Activated CD4-positive, alpha-beta T cell treated with anti-CD3 and anti-CD28 coated beads, Interleukin-2, amount 10 ng/mL, durations not matched to agents 7 days and 5 days (primary cell): ENCODE results near the gene KLHL36. TPM values are rescaled to one million over a fixed set of nuclear protein-coding genes. Genes with fewer than 3 reads are reported as not detected.
"Not testable (repeated sequence)": the region's sequence is repeated elsewhere in the genome, so short reads cannot be mapped to it uniquely, and the experiment has no call there.

Experiments used
- CTCF ChIA-PET: fragments of 350-600 bp; sonication (Branson Sonifier 250); formaldehyde crosslinking; loops from one replicate; lab custom pipeline; 2021; ENCODE audit warnings: antibody characterized with exemption; lab: Charles Lee
- POLR2A ChIA-PET: fragments of 350-600 bp; sonication (Branson Sonifier 250); formaldehyde crosslinking; loops from one replicate; lab custom pipeline; 2021; ENCODE audit warnings: antibody characterized with exemption; lab: Charles Lee
- DNase-seq: peaks from one replicate; pipeline ENCODE4 v3.0.0-alpha.2; 2020
- H3K27ac Mint-ChIP-seq: one replicate; pipeline ENCODE4 v1.8.0; 2021; ENCODE audit warnings: mild to moderate bottlenecking, moderate library complexity, mixed read lengths
- H3K27me3 Mint-ChIP-seq: one replicate; pipeline ENCODE4 v1.8.0; 2021; ENCODE audit warnings: mixed read lengths
- H3K36me3 Mint-ChIP-seq: one replicate; pipeline ENCODE4 v1.8.0; 2021; ENCODE audit warnings: low read depth, mixed read lengths
- H3K4me1 Mint-ChIP-seq: one replicate; pipeline ENCODE4 v1.8.0; 2021; ENCODE audit warnings: mixed read lengths
- H3K4me3 Mint-ChIP-seq: one replicate; pipeline ENCODE4 v1.8.0; 2021; ENCODE audit warnings: mild to moderate bottlenecking, moderate library complexity, mixed read lengths
- H3K9me3 Mint-ChIP-seq: one replicate; pipeline ENCODE4 v1.8.0; 2021; ENCODE audit warnings: mixed read lengths
- total RNA-seq, 2 experiments: library from RNA; stranded (reverse); gene quantifications; one replicate each; pipeline ENCODE4 v1.2.3, GENCODE V29; 2021

Gene KLHL36
- total RNA-seq, 2 experiments from 2014 or later = 37.5 to 46.2 TPM

GRCh38 chr16:84680843-84681629, 32.7 kb downstream of the KLHL36 start:
- H3K36me3 Mint-ChIP-seq = no peaks in the 10 kb centered on the region
- ChIA-PET POLR2A (interaction anchor here (0.5 kb wide), 1 partner anchor 29 kb away, joined by 4 read pairs; no protein-coding TSS in a partner anchor), CTCF (interaction anchor here (1.2 to 2.2 kb wide), 3 partner anchors 8 to 58 kb away, joined by 5 to 7 read pairs (median 5); no protein-coding TSS in a partner anchor)
- no peaks in the 10 kb centered on the region for H3K9me3 Mint-ChIP-seq
- DNase-seq = no peak
- no peaks in the 10 kb centered on the region for H3K4me1 Mint-ChIP-seq
- peaks cover 26% of the 10 kb centered on the region for H3K27me3 Mint-ChIP-seq
- no peak overlapping the region for H3K27ac Mint-ChIP-seq
- no peak overlapping the region for H3K4me3 Mint-ChIP-seq

DNA sequence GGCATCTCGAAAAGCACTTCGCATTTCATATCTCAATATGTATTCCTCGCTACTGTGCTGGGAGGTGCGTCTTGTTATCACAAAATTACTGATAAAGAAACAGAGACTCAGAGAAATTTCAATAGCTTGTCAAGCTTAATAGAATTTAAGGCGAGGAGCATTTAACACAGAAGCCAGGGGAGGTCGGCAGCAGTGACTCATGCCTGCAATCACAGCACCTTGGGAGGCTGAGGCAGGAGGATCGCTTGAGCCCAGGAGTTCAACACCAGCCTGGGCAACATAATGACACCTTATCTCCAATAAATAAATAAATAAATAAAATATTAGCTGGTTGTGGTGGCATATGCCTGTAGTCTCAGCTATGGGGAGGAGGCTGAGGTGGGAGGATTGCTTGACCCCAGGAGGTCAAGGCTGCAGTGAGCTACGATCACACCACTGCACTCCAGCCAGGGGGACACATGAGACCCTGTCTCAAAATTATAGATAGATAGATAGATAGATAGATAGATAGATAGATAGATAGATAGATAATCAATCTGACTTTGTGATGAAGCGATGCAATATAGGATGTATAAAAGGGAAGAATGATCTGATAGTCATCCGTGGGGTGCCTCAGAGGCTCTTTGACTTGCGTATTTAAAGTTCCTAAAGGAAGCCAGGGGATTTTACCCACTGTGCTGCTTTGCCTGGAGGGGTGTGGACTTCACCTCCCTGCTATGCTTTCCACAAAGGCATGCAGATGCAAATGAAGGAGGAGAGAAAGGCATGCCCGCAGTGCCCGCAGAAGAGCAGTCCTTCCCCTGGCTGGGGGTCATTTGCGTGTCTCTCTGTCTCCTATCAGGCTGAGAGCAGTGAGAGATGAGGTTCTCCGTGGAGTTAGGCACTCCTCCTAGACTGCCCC, 35.6 kb downstream of the KLHL36 start:
- ChIA-PET POLR2A (no interaction called here), CTCF (interaction anchor here (1.4 kb wide), 1 partner anchor 11 kb away, joined by 5 read pairs; no protein-coding TSS in a partner anchor)
- Mint-ChIP-seq H3K4me3 (no peak overlapping the region), H3K4me1 (peaks cover 8% of the 10 kb centered on the region), H3K27ac (no peak overlapping the region), H3K36me3 (no peaks in the 10 kb centered on the region), H3K9me3 (peaks cover 4% of the 10 kb centered on the region), H3K27me3 (peaks cover 23% of the 10 kb centered on the region)
- DNase-seq = no peak

- Mint-ChIP-seq H3K36me3 (no peaks in the 10 kb centered on the region), H3K4me3 (no peak overlapping the region), H3K9me3 (peaks cover 4% of the 10 kb centered on the region), H3K27me3 (peaks cover 26% of the 10 kb centered on the region), H3K27ac (no peak overlapping the region), H3K4me1 (peaks cover 8% of the 10 kb centered on the region)
- POLR2A ChIA-PET = no interaction called here
- no peak for DNase-seq
- CTCF ChIA-PET = interaction anchor here (1.4 to 2.3 kb wide), 2 partner anchors 11 to 12 kb away, joined by 5 to 21 read pairs; no protein-coding TSS in a partner anchor
These were observed 36.3 kb downstream of the KLHL36 start for GRCh38 chr16:84684592-84684965.

DNA sequence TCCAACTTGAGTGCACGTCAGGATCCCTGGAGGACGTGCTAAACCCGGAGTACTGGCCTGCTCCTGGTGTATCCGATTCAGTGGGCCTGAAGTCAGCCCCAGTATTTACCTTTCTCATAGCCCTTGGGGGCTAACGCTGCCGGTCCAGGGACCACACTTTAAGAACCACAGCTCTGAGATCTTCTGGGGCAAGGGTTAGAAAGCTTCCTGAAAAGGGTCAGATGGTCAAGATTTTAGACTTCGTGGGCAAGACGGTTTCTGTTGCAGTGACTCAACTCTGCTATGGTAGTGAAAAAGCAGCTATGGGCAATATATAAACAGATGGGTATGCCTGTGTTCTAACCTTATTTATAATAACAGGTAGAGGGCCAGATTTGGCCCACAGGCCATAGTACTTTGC, 36.9 kb downstream of the KLHL36 start:
- Mint-ChIP-seq H3K27ac (no peak overlapping the region), H3K4me3 (no peak overlapping the region), H3K27me3 (peaks cover 26% of the 10 kb centered on the region), H3K9me3 (peaks cover 4% of the 10 kb centered on the region), H3K36me3 (no peaks in the 10 kb centered on the region), H3K4me1 (peaks cover 8% of the 10 kb centered on the region)
- POLR2A ChIA-PET = no interaction called here
- CTCF ChIA-PET = interaction anchor here (0.9 to 2.3 kb wide), 4 partner anchors 10 to 267 kb away, joined by 3 to 21 read pairs (median 5); no protein-coding TSS in a partner anchor
- DNase-seq = no peak

DNA sequence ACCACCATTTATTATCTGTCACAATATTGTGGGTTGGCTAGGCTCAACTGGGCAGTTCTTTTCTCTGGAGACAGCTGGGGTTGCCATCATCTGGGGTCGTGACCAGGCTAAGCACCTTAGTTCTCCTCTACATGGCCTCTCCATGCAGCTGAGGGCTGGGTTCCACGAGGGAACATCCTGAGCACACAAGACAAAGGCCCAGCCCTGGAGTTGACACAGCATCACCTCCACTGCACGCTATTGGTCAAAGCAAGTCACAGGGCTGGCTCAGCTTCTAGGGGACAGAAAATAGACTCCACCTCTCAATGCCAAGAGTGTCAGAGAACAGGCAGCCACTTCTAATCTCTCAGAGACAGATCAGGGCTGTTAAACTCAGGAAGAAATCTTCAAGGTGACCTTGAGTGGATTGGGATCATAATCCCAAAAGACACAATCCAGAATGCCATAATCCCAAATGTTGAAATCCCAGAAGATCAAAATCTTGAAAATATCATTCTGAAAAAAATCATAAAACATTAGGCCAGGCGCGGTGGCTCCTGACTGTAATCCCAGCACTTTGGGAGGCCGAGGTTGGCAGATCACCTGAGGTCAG, 38.5 kb downstream of the KLHL36 start:
- no peak for DNase-seq
- peaks cover 18% of the 10 kb centered on the region for H3K27me3 Mint-ChIP-seq
- no peak overlapping the region for H3K27ac Mint-ChIP-seq
- no peak overlapping the region for H3K4me3 Mint-ChIP-seq
- H3K4me1 Mint-ChIP-seq = peaks cover 8% of the 10 kb centered on the region
- CTCF ChIA-PET = interaction anchor here (0.6 to 2.3 kb wide), 4 partner anchors 11 to 78 kb away, joined by 3 to 21 read pairs (median 4); no protein-coding TSS in a partner anchor
- POLR2A ChIA-PET = no interaction called here
- H3K9me3 Mint-ChIP-seq = peaks cover 4% of the 10 kb centered on the region
- no peaks in the 10 kb centered on the region for H3K36me3 Mint-ChIP-seq

DNA sequence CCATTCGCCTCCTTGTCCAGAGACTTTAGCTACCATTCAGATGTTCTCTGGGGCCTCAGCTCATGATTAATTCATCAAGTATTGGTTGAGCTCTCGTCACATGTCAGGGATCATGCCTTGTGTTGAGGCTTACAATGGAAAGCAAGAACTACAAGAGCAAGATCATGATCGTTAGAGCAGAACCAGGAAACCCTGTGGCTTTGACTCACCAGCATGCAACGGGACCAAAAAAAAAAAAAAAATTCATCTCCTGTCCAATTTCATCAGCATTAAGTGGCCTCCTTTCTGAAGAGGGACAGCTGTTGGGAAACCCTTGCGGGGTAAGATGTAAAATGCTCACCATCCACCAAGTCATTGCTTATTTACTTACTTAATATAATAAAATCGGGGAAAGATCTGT, 39.4 kb downstream of the KLHL36 start:
- Mint-ChIP-seq H3K27me3 (peaks cover 18% of the 10 kb centered on the region), H3K4me1 (peaks cover 12% of the 10 kb centered on the region), H3K36me3 (no peaks in the 10 kb centered on the region), H3K9me3 (peaks cover 4% of the 10 kb centered on the region), H3K4me3 (no peak overlapping the region), H3K27ac (no peak overlapping the region)
- ChIA-PET CTCF (interaction anchor here (0.6 kb wide), 1 partner anchor 77 kb away, joined by 3 read pairs; no protein-coding TSS in a partner anchor), POLR2A (no interaction called here)
- no peak for DNase-seq

DNA sequence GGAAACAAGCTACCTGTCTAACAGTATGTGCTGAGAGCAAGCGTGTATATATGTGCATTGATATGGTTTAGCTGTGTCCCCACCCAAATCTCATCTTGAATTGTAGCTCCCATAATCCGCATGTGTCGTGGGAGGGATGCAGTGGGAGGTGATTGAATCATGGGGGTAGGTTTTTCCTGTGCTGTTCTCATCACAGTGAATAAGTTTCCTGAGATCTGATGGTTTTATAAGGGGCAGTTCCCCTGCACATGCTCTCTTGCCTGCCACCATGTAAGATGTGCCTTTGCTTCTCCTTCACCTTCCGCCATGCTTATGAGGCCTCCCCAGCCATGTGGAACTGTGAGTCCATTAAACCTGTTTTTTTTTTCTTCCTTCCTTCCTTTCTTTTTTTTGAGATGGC, 39.9 kb downstream of the KLHL36 start:
- H3K27ac Mint-ChIP-seq, H3K4me3 Mint-ChIP-seq, POLR2A ChIA-PET, CTCF ChIA-PET, H3K36me3 Mint-ChIP-seq, H3K9me3 Mint-ChIP-seq, DNase-seq: not testable (repeated sequence)
- Mint-ChIP-seq H3K27me3 (peaks cover 18% of the 10 kb centered on the region), H3K4me1 (peaks cover 14% of the 10 kb centered on the region)

DNA sequence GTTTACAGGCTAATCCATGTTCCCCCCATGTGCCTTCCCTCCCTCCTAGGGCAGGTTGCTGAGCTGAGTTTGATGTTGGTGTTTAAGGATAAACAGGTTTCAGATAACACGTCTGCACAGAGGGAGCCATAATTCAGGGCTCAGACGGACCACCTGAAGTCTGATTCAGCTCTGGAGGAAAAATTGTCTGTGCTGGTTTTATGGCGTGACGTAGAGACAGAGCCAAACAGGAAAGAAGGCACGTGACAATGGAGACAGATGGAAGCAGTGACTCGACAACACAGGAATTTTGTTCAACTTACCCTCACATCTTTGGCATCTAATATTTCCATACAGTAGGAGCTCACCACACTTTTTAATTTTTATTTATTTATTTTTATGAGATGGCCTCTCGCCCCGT, 40.8 kb downstream of the KLHL36 start:
- Mint-ChIP-seq H3K4me3 (no peak overlapping the region), H3K4me1 (peaks cover 14% of the 10 kb centered on the region), H3K27ac (no peak overlapping the region), H3K9me3 (peaks cover 4% of the 10 kb centered on the region), H3K27me3 (peaks cover 16% of the 10 kb centered on the region), H3K36me3 (no peaks in the 10 kb centered on the region)
- POLR2A ChIA-PET = no interaction called here
- CTCF ChIA-PET = interaction anchor here (1.3 to 1.6 kb wide), 2 partner anchors 17 to 37 kb away, joined by 4 to 5 read pairs; no protein-coding TSS in a partner anchor
- no peak for DNase-seq

GRCh38 chr16:84690088-84690819, 41.9 kb downstream of the KLHL36 start:
- CTCF ChIA-PET = interaction anchor here (0.5 to 1.6 kb wide), 6 partner anchors 11 to 143 kb away, joined by 3 to 5 read pairs (median 3); no protein-coding TSS in a partner anchor
- no peak for DNase-seq
- H3K27ac Mint-ChIP-seq = no peak overlapping the region

DNA sequence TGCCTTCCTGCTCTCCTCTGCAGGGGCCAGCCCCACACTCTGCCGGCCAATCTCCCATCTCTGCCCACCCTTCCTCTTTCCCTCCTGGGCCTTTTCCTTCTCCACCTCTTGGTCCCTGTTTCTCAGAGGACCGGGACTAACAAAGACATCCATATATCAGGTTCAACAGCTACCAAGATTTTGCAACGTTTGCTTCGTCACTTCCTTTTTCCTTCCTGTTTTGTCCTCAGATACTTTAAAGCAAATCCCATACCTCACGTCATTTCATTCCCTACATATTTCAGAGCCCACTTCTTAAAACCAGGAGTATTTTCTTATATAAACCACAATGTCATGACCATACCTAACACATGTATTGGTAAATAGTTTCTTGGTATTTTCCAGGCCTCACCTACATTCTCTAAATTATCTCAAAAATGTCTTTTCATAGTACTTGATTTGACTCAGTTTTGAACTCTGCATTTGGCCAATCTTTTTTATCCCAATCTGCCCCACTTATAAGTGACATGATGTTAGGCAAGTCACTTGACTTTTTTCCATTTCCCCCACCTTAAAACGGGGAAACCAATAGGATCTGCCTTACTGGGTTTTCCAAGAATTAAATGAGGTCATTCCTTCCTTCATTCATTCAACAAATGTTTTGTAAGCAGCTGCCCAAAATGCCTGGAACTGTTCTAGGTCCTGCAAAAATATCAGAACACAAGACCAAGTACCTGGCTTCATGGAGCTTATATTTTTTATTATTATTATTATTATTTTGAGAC, 44.3 kb downstream of the KLHL36 start:
- Mint-ChIP-seq H3K4me3 (no peak overlapping the region), H3K9me3 (peaks cover 3% of the 10 kb centered on the region), H3K27me3 (peaks cover 13% of the 10 kb centered on the region), H3K4me1 (peaks cover 9% of the 10 kb centered on the region), H3K27ac (no peak overlapping the region), H3K36me3 (no peaks in the 10 kb centered on the region)
- ChIA-PET CTCF (interaction anchor here (0.8 to 3.8 kb wide), 4 partner anchors 27 to 92 kb away, joined by 3 to 9 read pairs (median 5); no protein-coding TSS in a partner anchor), POLR2A (no interaction called here)
- no peak for DNase-seq

More at GRCh38 chr16:84690088-84690819, 41.9 kb downstream of the KLHL36 start:
- Mint-ChIP-seq H3K4me1 (peaks cover 14% of the 10 kb centered on the region), H3K27me3 (peaks cover 13% of the 10 kb centered on the region), H3K4me3 (no peak overlapping the region), H3K36me3 (no peaks in the 10 kb centered on the region), H3K9me3 (peaks cover 4% of the 10 kb centered on the region)
- POLR2A ChIA-PET = no interaction called here

GRCh38 chr16:84693869-84694268, 45.6 kb downstream of the KLHL36 start:
- Mint-ChIP-seq H3K27me3 (peaks cover 10% of the 10 kb centered on the region), H3K4me1 (peaks cover 11% of the 10 kb centered on the region)
- H3K9me3 Mint-ChIP-seq, H3K27ac Mint-ChIP-seq, H3K36me3 Mint-ChIP-seq, DNase-seq, H3K4me3 Mint-ChIP-seq, POLR2A ChIA-PET: not testable (repeated sequence)
- CTCF ChIA-PET = interaction anchor here (0.6 to 3.8 kb wide), 4 partner anchors 22 to 45 kb away, joined by 3 to 10 read pairs (median 8); no protein-coding TSS in a partner anchor
